GM21360 (cell line): Measurements from ENCODE around the gene FOS.
A peak's percentile ranks its signal among the peaks of the same experiment; 100 is the strongest.
"Not testable (repeated sequence)": the region's sequence is repeated elsewhere in the genome, so short reads cannot be mapped to it uniquely, and the experiment has no call there.

ENCODE experiments used
- ATAC-seq: cut with Tn5 transposase; IDR thresholded peaks from one replicate; pipeline ENCODE4 v1.9.1; 2021; ENCODE audit warnings: mild to moderate bottlenecking, moderate library complexity; ENCODE audit not compliant: unreplicated experiment

The FOS gene

GRCh38 chr14:75278422-75279152, at the start of gene FOS:
TSS of gene FOS (plus strand) at chr14:75278828. CDS start at chr14:75278983, 155 bp downstream.
- peak; percentile 60 for ATAC-seq

DNA sequence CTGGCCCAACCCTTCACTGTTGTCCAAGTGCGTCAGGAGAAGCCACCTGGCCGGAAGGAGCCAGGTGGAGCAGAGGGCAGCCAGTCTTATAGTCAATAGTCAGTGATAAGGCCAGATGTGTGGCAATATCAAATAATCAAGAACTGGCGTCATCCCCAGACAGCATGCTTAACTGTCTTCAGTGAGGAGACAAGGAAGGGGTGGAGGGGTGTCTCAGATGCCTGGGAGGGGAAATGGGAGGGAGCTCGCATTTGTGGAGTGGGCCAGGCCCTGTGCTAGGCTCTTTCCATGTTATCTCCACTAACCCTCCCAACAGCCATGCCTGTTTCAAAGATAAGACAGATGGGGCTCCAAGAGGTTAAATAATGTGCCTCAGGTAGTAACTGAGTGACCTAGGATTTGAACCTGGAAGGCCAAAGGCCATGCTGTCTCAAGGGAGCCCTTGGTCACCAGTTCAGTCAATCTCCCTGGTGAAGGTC, 48.9 kb upstream of the FOS start:
- no peak for ATAC-seq

GRCh38 chr14:75230140-75230792, 48.4 kb upstream of the FOS start:
- no peak for ATAC-seq

- peak; percentile 47 for ATAC-seq
These were observed 47.3 kb upstream of the FOS start for GRCh38 chr14:75231320-75231719.

DNA sequence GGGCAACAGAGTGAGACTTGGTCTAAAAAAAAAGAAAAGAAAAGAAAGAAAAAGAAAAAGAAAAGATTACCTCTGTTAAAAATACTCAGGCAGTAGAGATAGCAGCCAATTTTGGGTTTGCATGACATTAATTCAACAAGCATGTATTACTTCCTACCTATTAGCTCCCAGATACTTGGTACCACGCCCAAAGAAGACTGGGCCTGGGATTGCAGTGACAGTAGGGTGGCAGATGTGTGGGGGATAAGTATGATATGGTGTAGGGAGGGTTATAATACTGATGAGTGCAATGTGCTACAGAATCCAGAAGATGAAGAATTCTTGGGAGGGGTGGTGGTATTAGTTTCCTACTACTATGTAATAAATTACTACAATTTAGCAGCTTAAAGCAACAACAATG, 46.4 kb upstream of the FOS start:
- ATAC-seq: no peak

DNA sequence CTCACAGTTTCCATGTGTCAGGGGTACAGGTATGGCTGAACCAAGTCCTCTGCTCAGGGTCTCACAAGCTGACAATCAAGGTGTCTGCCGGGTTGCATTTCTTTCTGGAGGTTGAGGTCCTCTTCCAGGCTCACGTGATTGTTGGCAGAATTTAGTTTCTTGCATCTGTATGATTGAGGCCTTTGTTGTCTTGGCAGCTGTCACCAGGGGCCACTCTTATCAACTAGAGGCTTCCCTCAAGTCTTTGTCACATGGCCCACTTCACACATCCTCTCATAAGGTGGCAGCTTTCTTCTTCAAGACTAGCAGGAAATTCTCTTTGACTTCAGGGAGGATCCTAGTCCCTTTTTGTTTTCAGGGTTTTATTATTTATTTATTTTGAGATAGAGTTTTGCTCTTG, 46.0 kb upstream of the FOS start:
- ATAC-seq: no peak

GRCh38 chr14:75234173-75235115, 44.2 kb upstream of the FOS start:
- ATAC-seq: no peak

- not testable (repeated sequence) for ATAC-seq
These were observed 43.4 kb upstream of the FOS start for GRCh38 chr14:75235198-75235597.

GRCh38 chr14:75236467-75236866, 42.2 kb upstream of the FOS start:
- no peak for ATAC-seq

- no peak for ATAC-seq
These were observed 41.7 kb upstream of the FOS start for GRCh38 chr14:75236901-75237419.

DNA sequence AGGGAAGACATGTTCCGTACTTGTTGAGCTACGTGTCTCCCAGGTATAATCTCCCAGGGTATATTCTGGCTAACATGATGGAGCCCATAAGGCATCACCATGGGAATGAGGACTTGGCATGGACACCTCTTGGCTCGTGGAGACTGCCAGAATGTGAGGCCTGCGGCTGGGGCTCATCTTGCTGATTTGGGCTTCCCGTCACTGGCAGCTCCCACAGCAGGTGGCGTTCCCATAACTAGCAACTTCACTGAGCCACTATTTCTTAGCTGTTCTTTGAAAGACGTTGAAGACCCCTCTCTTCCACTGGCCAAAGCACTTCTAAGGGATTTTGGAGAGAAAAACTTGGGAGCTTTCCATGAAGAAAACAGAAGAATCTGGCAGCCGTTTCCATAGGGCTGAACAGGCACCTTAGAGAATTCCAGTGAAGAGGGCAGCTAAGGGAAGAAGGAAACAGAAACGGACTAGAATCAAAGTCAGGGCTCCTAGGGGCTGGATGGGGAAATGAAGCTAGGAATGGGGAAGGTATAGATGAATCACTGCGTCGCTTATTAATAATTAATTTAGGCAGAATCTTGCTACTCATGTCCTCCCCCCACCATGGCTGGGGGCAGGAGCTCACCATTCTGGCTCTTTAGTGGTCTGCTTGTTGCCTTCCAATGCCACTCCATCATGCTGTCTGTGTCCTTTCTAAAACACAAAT, 39.7 kb upstream of the FOS start:
- no peak for ATAC-seq

GRCh38 chr14:75240781-75241180, 37.8 kb upstream of the FOS start:
- no peak for ATAC-seq

GRCh38 chr14:75242546-75243273, 35.9 kb upstream of the FOS start:
- no peak for ATAC-seq

DNA sequence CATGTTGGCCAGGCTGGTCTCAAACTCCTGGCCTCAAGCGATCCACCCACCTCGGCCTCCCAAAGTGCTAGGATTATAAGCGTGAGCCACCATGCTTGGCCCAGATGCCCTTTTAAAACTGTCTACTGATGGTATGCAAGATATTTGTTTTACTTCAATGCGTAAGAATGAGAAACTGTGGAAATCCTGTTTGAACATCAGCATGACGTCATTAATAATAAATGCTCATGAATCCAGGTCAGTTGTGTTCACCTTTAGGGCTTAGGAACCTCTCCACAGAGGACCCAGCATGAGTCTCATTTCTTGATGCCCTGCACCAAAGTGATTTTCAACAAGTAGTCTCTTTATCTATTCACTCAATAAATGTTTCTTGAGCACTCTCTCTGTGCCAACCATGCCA, 34.5 kb upstream of the FOS start:
- ATAC-seq: no peak

- ATAC-seq: no peak
These were observed 31.9 kb upstream of the FOS start for GRCh38 chr14:75246546-75247285.

DNA sequence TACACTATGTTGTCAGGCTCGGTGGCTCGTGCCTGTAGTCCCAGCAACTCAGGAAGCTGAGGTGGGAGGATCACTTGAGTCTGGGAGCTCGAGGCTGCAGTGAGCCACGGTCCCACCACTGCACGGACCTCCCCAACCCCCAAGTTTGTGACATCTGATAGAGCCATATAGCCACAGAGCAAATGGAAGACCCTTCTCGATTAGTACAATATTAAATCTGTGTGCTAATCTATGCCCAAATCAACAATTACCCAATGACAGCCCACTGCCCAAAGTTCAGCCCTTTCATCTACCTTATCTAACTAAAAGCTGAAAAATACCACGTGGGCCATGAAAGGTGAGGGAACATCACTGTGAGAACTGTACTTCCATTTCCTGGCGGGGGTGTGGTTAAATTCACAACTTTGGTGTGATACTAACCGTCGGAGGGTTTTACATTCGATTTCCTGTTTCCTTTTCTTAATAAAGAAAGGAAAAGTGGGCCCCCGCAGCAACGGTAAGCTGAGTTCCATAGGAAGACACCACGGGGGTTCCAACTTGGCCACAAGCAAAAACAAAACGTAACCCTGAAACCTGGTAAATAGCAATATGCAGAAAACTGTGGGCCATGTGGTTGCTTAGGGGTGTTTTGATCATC, 31.2 kb upstream of the FOS start:
- no peak for ATAC-seq

GRCh38 chr14:75247939-75248338, 30.7 kb upstream of the FOS start:
- ATAC-seq: no peak

GRCh38 chr14:75249251-75249957, 29.2 kb upstream of the FOS start:
- ATAC-seq: peak; percentile 83
